ENCODE data around the gene ELAVL1.

Gene ELAVL1

DNA sequence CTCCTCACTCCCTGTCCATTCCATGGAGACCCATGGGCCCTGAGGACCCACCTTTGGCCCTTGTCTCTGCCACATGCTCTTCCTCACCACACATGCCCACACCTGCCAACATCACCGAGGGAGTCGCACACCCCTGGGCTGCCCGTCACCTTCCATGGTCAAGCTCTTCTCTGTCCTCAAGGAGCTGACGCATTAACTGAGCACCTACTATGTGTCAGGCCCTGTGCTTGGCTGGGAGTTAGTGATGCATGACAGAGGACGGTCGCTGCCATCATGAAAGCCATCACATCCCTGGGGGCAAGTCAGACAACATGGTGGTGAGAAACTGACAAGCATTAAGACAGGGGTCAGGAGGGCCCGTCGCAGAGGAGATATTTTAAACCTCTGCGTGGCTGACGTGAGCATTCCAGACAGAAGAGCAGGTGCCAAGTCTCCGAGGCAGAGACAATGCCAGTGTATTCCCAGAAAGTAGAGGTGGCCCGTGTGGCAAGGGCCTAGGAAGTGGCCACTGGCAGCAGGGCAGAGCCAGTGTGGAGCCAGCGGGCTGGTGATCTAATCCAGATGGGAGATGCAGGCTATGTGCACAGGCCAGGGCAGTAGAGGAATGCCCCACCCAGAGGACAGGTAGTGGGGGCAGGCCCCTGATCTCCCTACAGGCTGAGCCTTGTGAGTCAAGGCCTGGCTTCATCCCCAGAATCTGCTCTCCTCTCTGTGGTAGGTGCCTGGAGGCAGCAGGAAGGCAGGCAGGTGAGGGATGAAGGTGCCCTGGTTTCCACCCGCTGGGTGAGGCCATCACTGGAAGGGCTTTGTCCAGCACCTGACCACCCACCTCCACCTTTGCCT, 21.2 kb downstream of the ELAVL1 start:
- no peak for DNase-seq

DNA sequence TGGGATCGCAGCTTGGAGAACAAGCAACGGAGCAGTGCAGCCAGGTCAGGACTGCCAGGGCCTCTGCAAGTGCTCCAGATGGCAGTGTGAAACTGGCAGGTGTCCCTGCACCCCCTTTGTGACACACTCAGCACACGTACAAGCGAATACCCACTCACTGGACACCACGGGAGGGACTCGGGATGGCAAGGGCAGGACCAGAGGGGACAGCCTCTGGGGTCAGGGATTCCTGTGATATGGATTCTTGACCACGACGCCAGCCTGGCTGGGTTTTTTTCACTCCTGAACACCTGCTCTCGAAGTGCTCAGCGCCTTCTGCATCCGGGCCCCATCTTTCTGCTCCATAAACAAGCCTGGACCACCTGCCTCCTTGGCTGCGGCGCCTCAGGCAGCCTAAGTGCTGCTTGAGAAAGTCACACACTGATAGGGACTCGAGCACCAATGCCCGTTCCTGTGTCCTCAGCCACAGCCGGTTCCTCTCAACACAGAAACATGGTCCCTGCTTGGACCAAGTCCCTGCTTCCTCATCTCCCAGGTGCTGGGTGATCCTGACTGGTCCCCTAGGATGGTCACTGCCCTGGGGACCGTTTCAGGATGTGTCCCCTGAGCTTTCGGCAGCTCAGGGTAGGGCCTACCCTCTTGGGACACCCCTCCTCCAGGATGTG, 22.0 kb downstream of the ELAVL1 start:
- no peak for DNase-seq

DNA sequence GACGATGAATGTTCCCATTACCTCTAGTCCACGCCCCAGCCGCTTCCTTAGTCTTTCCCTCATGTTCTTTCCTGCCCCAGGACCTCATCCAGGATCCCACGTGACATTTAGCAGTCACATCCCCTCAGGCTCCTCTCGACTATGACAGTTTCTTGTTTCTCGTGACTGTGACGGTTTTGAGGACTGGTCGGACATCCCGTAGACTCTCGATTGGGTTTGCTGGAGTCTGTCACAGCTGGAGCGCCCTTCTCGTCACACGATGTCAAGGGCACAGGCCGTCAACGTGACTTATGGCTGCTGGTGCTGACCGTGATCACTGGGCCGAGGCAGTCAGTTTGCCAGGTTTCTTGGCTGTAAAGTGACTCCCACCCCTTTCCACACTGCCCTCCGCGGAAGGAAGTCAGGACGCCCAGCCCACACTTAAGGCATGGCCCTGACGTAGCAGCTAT, 22.8 kb downstream of the ELAVL1 start:
- DNase-seq, result no peak

DNA sequence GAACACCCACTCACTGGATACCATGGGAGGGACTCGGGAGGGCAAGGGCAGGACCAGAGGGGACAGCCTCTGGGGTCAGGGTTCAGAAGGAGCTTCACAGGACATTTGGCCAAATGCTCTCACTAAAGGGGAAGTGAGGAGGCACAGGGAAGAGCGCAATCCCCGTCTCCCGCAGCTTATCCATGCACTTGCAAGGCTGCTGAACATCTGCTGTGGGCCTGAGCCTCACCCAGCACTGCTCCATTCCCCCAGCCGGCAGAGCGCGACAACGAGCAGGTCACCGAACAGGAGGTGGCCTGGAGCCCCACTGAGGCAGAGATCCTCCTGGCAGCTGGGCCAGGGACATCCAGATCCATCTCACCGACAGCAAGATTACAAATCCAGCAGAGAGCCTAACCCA, 23.3 kb downstream of the ELAVL1 start:
- no peak for DNase-seq

DNA sequence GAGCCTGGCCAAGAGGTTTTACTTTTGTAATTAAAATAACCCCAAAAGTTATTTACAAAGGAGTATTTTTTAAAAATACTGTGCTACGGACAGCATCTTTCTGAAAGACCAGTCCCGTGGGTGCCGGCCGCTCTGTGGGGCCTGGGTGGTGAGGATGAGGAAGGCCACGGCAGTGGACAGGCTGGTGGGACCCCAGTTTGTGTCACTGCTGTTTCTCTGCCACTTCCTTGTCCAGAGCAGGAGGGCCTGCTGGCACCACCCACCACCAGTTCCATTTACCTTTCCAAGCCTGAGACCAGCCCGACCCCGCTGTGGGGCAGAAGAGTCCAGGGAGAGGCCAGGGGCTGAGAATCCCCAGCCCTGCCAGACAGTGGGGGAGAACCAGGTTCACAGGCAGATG, 23.8 kb downstream of the ELAVL1 start:
- DNase-seq, result no peak

DNA sequence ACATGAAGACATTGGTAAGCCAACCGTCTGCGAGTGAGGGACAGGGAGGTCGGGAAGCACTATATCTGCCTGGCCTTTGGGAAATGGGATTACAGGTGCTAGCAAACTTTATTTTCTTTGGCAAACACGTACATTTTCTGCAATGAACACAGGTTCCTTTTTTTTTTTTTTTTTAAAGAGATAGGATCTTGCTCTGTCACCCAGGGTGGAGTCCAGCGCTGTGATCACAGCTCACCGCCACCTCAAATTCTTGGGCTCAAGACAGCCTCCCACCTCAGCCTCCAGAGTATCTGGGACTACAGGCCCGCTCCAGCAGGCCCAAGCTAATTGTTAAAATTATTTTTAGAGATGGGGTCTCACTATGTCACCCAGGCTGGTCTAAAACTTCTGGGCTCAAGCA, 24.2 kb downstream of the ELAVL1 start:
- no peak for DNase-seq

DNA sequence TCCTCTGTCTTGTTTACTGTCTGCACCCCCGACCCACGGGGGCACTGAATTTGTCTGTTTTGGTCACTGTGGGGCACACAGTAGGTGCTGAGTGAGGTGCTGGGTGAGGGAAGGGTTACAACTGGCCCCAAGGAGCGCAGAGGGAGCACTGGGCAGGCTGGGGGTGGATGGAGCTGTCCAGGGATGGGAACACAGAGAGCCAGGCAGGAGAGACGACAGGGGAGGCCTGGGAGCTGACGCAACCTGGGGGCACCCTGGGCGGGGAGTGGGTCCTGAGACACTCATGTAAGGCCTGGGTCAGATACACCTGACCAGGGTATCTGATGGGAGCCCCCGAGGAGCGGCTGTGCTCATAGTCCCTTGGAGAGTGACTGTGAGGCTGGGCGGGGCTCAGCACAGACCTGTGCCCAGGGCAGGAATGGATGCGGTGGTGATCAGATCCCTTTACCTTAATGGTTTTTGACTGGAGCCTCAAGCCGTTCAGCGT, 24.8 kb downstream of the ELAVL1 start:
- no peak for DNase-seq

DNA sequence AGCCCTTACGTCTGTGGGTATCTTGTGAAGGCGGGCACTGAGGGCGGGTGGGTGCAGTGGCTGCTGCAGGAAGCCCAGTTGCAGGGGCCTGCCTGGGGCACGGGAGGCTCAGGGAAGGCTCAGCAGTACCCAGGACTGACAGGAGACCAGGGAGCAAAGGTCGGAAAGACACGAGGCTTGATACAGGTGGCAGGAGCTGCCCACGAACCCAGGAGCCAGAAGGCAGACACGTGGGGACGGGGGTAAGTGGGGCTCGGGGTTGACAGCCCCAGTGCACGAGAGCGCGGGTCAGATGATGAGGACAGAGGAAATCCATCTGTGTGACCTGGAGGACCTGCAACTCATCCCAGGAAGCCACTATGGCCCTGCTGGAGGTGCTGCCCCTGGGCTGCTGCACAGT, 25.3 kb downstream of the ELAVL1 start:
- no peak for DNase-seq

DNA sequence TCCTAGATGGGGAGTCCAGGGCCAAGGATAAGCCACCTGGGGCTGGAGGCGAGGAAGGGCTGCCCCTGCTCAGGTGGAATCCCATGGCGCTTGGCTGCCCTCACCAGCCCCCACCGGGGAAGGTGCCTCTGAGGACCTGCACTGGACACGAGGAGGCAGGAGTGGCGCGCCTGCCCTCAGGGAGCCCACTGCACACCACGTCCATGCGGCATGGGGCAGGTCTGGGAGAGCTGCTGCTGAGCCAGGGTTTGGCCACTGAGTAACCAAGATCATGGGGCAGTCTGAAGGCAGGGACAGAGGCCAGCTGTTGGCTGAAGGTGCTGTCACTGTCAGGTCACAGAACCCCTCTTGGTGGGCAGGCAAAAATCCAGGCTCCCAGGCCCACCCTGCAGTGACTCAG, 25.9 kb downstream of the ELAVL1 start:
- no peak for DNase-seq

DNA sequence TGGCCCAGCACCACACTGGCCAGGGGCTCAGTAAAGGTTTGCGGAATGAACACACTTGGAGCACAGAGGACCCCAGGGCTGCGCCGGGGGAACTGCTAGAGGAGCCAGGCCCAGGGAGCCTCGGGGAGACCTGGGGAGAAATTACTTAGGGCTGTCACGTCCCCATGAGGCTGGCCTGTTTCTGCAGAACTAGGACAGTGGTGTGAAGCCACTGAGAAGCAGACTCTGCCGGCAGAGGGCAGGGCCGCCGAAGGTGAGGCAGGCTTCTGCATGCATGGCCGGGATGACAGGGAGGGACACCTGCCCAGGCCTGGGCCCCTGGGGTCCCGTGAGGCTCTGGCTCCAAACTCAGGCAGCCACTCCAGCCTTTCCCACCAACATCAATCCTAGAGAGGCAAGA, 26.4 kb downstream of the ELAVL1 start:
- no peak for DNase-seq

DNA sequence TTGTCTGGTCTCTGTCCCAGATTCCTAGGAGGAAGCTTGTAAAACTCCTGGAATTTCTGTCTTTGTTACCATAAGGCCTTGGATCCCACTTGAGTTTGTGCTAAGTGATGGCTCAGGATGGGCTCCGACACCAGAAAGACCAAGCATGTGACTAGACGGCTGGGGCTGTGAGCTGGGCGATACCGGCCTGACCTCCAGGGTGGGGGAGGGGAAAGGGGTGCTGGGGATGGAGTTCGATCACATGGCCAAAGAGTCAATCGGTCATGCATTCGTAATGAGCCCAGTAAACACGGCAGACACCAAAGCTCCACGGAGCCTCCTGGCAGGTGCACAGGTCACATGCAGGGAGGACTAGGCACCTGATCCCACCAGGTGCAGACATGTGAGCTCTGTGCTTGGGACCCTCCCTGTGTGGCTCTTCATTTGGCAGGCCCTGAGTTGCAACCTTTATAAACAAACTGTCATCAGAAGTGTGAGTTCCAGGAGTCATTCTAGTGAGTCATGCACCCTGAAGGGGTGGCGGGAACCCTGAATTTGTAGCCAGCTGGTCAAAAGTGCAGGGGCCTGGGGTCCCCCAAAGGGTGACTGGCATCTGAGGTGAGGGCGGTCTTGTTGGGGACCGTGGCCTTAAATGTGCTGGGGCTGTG, 27.1 kb downstream of the ELAVL1 start:
- DNase-seq, result no peak

DNA sequence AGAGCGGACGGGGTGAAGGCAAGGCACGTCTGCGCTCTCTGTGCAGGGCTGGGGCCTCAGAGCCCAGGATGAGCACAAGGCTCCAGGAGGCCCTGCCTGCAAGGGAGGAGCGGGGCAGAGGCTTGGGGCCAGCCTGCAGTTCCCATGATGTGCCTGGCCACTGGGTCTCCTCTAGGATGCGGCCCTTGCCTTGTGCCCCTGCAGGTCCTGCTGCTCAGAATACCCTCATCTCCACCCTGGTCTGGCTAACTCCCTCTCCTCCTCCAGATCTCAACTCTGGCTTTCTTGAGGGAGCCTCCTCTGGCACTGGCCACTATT, 27.8 kb downstream of the ELAVL1 start:
- no peak for DNase-seq

DNA sequence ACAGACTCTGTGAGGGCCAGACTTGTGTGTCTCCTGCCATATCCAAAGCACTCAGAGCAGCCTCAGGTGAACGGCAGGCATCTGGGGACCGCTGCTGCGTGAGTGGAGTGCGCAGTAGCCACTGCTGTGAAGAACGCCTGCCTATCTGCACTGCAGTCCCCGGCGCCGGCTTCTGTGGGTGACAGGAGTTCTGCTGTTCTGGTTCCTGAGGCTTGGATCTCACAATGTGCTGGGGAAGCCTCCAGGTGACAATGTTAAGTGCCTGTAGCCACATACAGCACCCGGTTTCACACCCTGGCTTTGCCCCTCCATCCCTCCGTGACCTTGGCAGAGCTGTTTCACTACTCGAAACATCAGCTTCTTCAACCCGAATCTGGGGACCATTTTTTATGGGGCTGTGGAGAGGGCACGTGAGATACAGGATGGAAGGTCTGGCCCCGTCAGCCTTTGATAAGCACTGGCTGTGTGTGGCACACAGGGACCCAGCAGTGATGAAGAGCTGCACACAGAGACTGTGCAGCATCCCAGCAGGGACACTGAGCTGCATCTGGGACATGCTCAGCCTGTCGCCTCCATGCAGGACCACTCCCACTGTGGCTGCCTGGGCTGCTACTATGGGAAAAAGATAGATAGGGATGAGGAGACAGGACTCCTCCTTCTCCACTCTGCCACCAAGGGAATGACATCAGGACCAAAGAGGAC, 28.3 kb downstream of the ELAVL1 start:
- no peak for DNase-seq

DNA sequence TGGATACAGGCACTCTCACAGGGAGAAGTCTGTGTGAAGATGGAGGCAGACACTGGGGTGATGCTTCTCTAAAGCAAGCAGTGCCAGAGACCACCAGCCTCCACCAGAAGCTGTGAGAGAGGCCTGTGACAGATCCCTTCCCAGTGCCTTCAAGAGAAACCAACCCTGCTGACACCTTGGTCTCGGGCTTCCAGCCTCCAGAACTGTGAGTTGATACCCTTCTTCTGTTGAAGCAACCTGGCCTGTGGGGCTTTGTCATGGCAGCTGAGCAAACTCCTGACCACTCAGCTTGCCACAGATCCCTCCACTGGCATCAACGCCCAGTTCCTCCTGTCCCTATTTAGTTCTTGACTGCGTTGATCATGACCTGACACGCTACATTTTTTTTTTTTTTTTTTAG, 29.0 kb downstream of the ELAVL1 start:
- no peak for DNase-seq

DNA sequence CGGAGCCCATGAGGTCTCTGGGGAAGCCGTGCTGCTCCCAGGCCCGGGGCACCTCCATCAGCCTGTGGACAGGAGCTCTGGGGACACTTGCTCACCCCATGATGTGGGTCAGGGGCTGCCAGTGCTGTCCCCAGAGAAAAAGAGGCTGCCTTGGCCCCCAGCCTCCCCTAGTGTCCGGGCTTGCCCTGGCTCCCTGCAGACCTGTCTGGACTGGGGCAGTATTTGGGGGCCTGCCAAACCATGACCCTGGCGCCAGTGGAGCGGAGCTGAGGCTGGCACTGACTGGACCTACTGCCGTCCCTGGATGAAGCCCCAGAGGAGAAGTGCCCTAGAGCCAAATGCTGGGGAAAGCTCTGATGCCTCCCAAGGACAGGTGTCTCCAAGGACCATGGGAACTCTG, 30.4 kb downstream of the ELAVL1 start:
- no peak for DNase-seq

DNA sequence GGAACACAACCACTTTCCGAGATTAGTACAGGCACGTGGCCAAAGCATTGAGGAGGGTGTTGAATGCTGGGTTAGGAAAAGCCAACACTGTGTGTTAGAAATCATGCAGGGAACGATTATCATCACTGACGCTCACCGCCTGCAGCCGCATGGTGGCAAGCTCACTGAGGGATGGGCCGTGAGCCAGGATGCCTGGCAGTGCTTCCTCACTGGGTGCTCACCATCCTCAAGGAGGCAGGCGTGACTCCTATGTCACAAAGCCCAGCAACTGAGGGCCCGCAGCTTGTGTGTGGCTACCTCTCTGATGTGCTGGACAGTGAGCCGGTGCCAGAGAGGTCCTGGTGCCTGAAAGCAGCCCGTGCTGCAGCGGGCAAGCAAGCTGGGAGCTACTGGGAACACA, 31.6 kb downstream of the ELAVL1 start:
- no peak for DNase-seq

DNA sequence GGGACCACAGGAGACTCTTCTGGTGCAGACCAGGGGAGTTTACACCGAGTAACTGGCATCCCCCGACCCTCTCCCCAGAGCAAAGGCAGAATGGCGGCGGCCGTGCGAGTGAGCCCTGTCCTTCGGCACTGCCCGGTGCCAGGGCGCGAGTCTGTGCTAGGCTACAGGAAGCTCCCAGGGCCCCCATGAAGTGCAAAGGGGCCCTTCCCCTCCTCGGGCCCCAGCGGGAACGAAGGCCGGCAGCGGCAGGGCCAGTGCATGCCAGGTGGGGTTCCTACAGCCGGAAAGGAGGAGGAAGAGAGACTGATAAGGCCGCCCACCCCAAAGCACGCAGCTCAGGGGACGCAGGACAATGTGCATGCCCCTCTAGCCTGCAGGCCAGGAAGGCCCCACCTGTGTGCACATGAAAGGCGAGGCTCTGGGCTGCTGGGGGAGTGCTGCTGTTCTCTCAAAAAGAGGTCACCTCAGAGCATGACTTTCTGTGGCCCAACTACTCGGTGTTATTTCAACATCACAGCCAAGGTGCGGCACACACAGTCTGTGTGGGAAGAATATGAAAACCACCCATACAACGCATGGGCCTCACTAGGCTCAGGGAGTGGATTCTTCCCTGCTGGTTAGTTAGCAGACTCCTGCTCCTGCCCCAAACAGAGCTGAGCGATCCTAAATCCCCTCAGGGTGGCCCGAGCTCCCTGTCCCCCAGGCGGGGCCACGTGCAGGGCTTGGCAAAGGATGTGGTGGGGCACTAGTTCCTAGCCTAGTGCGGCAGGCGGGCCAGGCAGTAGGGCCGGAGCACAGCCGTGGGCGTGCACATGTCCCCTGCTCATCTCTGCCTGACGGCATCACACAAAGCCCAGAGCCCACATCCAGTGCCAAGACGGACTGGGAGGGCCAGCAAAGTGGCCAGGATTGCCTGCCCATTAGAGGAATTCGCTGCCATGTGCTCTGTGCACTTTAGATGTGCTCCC, 33.6 kb downstream of the ELAVL1 start:
- no peak for DNase-seq

DNA sequence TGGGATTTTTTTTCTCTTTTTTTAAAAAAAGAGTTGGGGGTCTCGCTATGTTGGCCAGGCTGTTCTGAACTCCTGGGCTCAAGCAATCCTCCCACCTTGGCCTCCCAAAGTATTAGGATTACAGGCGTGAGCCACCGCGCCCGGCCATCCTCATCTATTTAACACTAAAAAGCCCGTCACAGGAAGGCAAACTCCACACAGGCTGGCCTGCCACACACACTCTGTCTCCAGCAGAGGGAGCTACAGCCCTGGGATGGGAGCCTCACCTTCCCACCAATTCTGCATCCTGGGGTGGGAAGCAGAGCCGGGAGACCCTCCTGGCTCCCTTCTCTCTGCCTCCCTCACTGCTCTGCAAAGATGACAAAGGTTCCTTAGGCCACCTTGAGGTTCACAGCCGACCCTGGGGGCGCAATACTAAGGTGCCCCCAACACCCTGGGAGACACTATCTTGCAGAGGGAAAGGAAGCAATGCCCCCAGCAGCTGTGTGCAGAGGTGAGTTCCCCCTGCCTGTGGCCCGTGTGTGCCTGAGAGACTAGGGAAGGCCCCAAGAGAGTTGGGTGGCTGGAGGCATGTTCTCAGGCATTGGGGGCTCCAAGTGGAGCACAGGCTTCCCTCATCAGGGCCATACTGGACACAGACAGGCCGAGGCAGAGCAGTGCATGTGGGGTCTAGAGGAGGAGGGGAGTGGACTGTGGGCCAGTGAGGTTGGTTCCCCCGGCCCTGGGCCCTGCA, 34.6 kb downstream of the ELAVL1 start:
- DNase-seq, result peak; percentile 5

DNA sequence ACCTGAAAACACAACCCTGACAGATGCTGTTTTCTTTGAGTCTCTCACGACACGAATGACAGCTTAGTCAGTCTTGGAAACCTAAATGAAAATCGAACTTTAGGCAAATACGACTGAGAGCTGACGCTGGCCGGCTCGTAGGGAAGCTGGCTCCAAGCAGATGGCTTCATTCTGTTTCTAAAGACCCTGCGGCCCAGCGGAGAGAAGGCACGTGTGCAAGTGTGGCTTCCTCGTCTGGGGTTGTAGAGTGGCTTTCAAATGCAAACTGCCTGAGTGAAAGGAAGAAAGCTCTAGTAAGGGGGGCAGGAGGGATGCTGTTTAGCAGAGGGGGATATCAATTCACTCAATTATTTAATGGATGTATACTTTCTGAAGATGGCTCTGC, 35.9 kb downstream of the ELAVL1 start:
- no peak for DNase-seq

DNA sequence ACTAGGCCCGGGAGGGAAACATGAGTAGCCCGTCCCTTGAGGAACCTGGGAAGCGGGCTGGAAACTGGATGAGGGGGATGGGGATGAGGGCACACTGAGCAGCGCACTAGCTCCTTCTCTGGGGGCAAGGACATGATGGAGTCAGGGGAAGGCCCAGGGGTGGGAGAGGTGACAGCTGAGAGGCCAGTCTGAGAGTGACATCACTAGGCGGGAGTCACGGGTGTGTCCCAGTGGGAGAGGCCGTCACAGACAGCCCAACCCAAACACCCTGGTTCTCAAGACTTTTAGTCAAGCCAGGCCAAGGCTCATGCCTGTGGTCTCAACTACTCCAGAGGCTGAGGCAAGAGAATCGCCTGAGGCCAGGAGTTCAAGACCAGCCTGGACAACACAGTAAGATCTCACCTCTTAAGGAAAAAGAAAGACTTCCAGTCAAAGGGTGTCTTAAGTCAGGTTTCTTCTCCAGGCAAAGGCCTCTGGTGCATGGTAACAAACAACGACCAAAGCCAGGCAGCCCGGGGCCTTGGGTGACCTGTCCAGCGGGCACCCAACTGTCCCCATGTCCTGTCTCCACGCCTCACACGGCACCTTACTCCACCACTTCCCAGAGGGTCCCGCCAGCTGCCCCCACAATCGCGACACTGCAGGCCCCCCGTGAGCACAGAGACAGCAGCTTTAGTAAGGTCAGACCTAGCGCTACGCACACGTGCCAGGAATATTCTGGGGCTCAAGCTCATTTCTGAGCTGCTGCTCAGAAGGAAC, 36.5 kb downstream of the ELAVL1 start:
- DNase-seq, result no peak

All from NCI-H345 (cell line).